Measurements from ENCODE around the gene ASH1L.
"Not testable (repeated sequence)": the region's sequence is repeated elsewhere in the genome, so short reads cannot be mapped to it uniquely, and the experiment has no call there.

The ASH1L gene

GRCh38 chr1:155562581-155563376, at the start of gene ASH1L:
Gene ASH1L, minus strand, starts transcription at chr1:155562803. Its CDS starts 41,284 bp downstream, at chr1:155521519.
- DNase-seq (ENCODE audit: low read depth in 3 of 3) = peak; percentile 88 to 92 (median 89)

GRCh38 chr1:155610257-155610647, 47.6 kb upstream of the ASH1L start:
- DNase-seq (ENCODE audit: low read depth in 3 of 3) = not testable (repeated sequence)

GRCh38 chr1:155609515-155610256, 47.1 kb upstream of the ASH1L start, which contains the start of gene MSTO1:
Gene MSTO1, plus strand, starts transcription at chr1:155610218. Its CDS starts 31 bp downstream, at chr1:155610249.
- peak; percentile 97 to 99 (median 99) for DNase-seq (ENCODE audit: low read depth in 3 of 3)

- DNase-seq (ENCODE audit: low read depth in 3 of 3) = no peak
Measured at GRCh38 chr1:155608888-155609225, 46.3 kb upstream of the ASH1L start.

GRCh38 chr1:155607708-155608107, 45.1 kb upstream of the ASH1L start:
- no peak for DNase-seq (ENCODE audit: low read depth in 3 of 3)

- DNase-seq (ENCODE audit: low read depth in 3 of 3) = not testable (repeated sequence)
Measured at GRCh38 chr1:155599828-155600572, 37.4 kb upstream of the ASH1L start.

GRCh38 chr1:155598842-155599331, 36.3 kb upstream of the ASH1L start:
- no peak for DNase-seq (ENCODE audit: low read depth in 3 of 3)

GRCh38 chr1:155596864-155597263, 34.3 kb upstream of the ASH1L start:
- no peak for DNase-seq (ENCODE audit: low read depth in 3 of 3)

- DNase-seq (ENCODE audit: low read depth in 3 of 3) = not testable (repeated sequence)
Measured at GRCh38 chr1:155595877-155596474, 33.4 kb upstream of the ASH1L start.

GRCh38 chr1:155591770-155592169, 29.2 kb upstream of the ASH1L start:
- peak in 1 of 3 experiments; percentile 31 for DNase-seq (ENCODE audit: low read depth in 3 of 3)

- DNase-seq (ENCODE audit: low read depth in 3 of 3) = not testable (repeated sequence)
Measured at GRCh38 chr1:155590516-155591247, 28.1 kb upstream of the ASH1L start.

GRCh38 chr1:155589282-155589681, 26.7 kb upstream of the ASH1L start:
- DNase-seq (ENCODE audit: low read depth in 3 of 3) = not testable (repeated sequence)

GRCh38 chr1:155583846-155584245, 21.2 kb upstream of the ASH1L start:
- DNase-seq (ENCODE audit: low read depth in 3 of 3) = not testable (repeated sequence)

- DNase-seq (ENCODE audit: low read depth in 3 of 3) = not testable (repeated sequence)
Measured at GRCh38 chr1:155575608-155576007, 13.0 kb upstream of the ASH1L start.

- DNase-seq (ENCODE audit: low read depth in 3 of 3) = no peak
Measured at GRCh38 chr1:155574077-155574476, 11.5 kb upstream of the ASH1L start.

- DNase-seq (ENCODE audit: low read depth in 3 of 3) = no peak
Measured at GRCh38 chr1:155570593-155570990, 8.0 kb upstream of the ASH1L start.

GRCh38 chr1:155569988-155570592, 7.5 kb upstream of the ASH1L start:
- DNase-seq (ENCODE audit: low read depth in 3 of 3) = no peak

GRCh38 chr1:155563377-155564022, 897 bp upstream of the ASH1L start:
- DNase-seq (ENCODE audit: low read depth in 3 of 3) = not testable (repeated sequence)

- DNase-seq (ENCODE audit: low read depth in 3 of 3) = peak; percentile 36 to 56 (median 37)
Measured at GRCh38 chr1:155561779-155562580, 623 bp downstream of the ASH1L start.
